HG03064 (cell line): ENCODE results near the gene CLCNKB.

Source experiments
- ATAC-seq: cut with Tn5 transposase; IDR thresholded peaks from one replicate; pipeline ENCODE4 v1.9.1; 2021; ENCODE audit warnings: low read depth; ENCODE audit not compliant: unreplicated experiment

CLCNKB gene

DNA sequence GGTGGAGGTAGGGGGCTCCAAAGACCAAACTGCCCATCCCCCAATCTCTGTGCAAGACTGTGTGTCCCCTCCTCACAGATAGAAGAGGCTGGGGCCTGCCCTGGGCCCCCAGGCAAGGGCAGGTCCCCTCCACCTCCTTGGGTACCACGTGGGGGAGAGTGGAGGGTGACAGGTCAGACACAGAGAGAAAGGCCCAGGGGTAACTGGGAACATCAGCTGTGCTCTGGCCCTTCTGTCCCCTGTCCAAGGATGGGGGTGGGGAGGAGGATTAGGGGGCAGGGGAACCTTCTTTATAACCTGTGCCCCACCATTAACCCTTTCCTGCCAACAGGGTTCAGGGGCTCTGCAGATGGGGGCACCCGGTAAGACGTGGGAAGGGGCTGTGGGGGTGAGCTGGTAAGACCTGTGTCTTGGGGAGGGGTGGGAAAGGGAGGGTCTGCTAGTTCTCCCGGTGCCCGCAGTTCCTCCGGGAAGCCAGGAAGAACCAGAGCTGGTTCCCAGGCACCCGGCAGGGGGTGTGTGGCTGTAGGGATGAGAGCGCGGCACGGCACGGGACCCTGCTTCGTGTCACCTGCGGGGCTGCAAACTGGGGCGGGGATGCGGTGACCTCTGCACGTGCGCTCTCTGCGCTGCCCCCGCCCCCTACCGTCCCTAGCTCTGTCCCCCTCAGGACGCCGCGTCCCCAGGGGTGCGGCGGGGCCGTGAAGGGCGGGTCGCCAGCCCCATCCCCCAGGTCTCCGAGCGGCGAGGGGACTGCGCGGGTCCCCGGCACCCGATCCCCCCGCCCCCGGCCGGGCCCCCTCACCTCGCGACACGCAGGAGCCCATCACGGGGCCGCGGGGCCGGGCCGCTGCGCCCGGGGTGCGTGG is 29.3 kb downstream of the CLCNKB start:
- no peak for ATAC-seq

DNA sequence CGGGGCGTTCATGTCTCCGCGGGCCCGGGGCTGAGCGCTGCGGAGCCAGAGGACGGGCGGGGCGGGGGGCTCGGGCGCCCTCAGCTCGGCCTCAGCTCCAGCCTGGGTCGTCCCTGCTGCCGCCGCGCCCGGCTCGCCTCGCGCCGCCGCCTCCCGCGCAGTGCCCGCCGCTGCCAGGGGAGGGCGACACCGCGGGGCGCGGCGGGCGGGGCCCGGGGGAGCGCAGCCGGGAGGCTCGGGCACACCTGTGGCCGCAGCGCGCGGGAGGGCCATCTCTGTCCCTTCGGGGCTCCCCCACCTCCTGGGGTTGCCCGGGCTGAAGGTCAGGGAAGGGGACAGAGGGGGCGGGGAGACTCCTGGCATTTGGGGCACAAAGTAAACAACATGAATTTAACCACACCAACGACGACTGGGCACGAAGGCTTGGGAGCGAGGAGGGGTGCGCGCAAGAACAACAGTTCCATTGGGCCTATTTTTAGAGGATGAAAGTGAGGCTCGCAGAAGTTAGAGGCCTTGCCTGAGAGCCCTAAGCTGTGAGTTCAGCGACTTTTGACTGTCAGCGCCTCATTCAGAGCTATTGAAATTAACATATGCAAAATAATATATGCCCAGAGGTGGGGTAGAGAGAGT is 30.0 kb downstream of the CLCNKB start, which contains the start of gene FAM131C:
Gene FAM131C (minus strand): TSS at position 162 of the 630 bp plus-strand sequence. CDS start 209 bp downstream, outside the sequence.
- no peak for ATAC-seq

- ATAC-seq, result no peak
These were observed 30.6 kb downstream of the CLCNKB start for GRCh38 chr1:16074217-16074616.

- ATAC-seq, result no peak
These were observed 31.9 kb downstream of the CLCNKB start for GRCh38 chr1:16075337-16076030.

- ATAC-seq, result no peak
These were observed 32.7 kb downstream of the CLCNKB start for GRCh38 chr1:16076031-16076864.

DNA sequence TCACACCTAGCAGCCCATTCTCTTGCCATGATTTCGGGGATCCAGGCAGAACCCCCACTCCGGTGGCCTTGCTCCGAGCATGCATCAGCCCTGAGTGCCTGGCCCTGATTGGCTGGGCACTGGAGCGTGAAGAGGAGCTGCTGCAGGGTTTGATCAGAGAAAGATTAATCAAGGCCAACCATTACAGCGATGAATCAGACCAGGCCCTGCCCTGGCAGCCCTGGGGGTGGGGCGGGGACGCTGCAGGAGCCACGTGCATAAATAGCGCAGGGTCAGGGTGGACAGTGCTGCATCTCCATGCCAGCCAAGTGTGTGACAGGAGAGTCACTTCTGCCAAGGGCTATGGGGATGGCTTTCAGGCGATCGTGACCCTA is 33.3 kb downstream of the CLCNKB start:
- ATAC-seq, result no peak

GRCh38 chr1:16077406-16078245 is 34.0 kb downstream of the CLCNKB start:
- no peak for ATAC-seq

- ATAC-seq, result no peak
These were observed 35.5 kb downstream of the CLCNKB start for GRCh38 chr1:16078925-16079656.

DNA sequence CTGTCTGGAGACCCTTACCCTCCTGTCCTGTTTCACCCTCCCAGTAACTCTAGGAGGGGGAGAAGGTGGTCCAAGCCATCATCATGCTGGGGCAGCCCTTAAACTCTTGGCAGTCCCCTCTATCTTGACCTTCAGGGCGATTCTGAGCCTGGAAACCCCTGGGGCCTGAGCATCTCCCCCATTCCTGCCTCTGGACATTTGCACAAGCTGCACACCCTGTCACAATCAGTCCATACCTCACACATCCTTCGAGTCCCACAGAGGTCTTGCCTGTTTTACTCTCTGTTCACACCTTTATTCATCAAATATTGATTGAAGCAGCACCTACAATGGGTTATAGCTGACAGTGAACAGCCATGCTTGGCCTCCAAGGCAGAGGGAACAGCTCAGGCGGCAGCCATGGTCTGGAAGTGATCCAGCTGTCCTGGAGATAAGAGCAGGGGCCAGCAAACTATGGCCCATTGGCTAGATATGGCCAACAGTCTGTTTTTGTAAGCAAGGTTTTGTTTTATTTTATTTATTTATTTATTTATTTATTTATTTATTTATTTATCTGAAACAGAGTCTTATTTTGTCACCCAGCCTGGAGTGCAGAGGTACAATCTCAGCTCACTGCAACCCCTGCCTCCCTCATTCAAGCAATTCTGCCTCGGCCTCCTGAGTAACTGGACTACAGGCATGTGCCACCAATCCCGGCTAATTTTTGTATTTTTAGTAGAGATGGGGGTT is 37.0 kb downstream of the CLCNKB start:
- no peak for ATAC-seq

GRCh38 chr1:16081636-16082035 is 38.1 kb downstream of the CLCNKB start:
- no peak for ATAC-seq

DNA sequence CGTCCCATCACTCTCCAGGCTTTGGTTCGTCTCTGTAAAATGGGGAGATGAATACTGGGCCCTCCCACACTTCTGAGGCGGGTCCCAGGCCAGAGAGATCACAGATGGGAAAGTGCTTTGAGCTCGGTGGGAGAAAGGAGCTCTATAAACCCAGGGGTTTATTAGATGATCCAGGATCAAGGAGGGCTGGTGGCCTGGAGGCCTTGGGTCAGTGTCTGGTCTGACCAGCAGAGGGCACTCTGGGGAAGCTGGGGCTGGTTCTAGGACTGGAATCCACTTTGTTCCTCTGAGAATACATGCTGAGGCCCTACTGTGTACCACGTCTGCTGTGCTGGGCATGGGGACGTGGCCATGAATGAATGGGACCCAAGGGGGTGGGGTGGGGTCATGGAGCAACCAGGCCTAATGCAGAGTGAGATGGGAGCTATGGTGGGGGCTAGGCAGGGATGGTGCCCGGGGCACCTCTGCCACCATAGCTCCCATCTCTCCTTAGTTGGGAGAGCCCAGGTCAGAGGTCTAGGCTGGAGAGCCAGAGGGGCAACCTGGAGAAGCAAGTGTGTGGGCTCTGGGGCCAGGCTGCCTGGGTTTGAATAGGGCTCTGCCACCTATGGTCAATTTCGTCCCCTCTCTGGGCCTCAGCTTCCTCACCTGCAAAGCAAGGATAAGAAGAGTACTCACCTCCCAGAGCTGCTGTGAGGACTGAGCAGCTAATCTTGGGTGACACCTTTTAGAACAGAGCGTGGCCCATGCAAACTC is 38.9 kb downstream of the CLCNKB start:
- ATAC-seq, result no peak

GRCh38 chr1:16083486-16083885 is 39.9 kb downstream of the CLCNKB start:
- no peak for ATAC-seq

DNA sequence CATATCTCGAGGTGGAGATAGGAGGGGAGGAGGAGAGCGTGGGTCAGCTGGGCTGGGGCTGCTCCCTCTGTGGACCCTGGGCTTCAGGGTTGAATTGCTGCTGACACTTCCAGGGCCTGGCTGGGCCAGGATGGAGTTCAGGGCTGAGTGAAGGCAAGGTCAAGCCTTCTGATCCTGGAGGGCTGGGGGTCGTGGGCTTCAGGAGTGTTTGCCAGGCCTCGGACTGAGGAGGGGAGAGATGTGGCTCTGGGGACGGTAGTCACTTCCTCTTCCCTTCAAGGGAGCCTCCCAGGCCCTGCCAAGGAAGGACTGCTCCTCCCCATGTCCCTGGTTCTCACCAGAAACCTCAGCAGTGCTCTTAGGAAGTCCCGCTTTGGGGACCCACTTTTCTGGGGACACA is 41.9 kb downstream of the CLCNKB start:
- no peak for ATAC-seq

GRCh38 chr1:16087733-16088132 is 44.2 kb downstream of the CLCNKB start:
- no peak for ATAC-seq

DNA sequence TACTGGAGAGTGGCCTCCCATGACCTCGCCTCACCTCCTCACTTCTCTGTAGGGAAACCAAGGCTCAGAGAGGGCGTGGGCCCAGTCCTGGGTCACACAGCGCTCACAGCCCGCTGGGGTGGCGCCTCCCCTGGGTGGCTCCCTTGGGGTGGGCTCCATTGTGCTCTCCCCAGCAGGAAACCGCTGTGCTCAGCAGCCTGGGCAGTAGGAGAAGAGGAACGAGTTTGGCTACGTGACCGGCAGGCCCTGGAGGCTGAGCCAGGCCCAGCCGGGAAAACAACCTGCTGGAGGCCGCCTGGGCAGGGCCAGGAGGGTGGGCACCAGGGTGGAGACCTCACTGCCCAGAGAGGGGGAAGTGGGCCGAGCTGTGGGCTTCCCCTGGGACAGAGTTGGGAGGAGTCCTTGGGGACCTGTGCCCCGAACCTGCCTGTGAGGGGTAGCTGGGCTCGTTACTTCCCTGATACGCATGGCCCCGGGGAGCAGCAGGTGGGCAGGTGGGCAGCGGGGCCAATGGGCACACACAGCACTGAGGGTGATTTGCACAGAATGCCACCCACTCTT is 44.8 kb downstream of the CLCNKB start:
- ATAC-seq, result no peak

DNA sequence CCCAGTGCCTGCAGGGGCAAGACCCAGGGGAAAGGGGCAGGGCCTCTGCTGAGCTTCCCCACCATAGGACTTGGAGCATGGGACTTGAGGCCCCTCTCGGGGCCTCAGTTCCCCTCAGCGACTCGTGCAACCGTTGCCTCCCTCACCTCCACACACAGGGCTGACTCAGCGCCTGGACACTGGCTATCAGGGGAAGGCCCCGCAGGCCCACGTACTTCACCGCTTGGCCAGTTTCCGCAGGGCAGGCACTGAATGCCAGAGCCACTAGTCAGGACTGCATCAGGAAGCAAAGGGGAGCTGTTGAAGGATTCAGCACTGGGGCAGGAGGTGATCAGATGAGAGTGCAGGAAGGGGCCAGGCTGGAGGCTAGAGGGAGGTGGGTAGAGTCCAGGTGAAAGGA is 45.4 kb downstream of the CLCNKB start:
- no peak for ATAC-seq

DNA sequence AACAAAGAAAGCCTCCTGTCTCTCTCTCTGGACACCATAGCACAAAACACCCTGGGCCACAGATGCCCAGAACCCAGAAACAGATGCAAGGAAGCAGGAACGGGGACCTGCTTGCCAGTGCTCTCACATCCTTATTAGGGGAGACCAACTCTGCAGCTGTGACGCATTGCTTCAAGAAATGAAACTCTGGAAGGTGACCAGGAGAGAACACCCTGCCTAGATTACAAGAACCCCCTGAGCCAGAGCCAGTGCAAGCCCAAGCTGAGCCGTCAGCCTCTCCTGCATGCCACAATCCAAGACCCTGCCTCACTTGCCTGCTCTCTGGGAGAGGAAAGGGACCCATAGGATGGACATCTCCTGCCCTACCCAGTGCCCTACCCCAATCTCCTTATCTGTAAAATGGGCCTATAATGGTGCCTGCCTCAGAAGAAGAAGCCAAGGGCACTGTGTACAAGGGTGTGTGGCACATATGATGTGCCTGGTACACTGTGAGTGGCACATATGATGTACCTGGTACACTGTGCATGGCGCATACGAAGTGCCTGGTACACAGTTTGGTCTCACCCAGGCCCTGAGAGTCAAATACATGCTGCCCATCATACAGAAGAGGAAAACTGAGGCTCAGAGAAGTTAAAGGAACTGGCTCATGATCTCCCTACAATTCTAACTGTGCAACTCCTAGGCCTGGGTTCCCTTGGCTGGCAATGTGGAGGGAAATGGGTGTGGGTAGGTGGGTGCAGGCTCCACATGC is 46.7 kb downstream of the CLCNKB start:
- no peak for ATAC-seq
